GM21723 (cell line): ENCODE measurements around the gene VPS51.
A peak's percentile ranks its signal among the peaks of the same experiment; 100 is the strongest.
"Not testable (repeated sequence)": the region's sequence is repeated elsewhere in the genome, so short reads cannot be mapped to it uniquely, and the experiment has no call there.

Source experiments
- ATAC-seq: cut with Tn5 transposase; IDR thresholded peaks from one replicate; pipeline ENCODE4 v1.9.1; 2021; ENCODE audit warnings: mild to moderate bottlenecking, moderate library complexity; ENCODE audit not compliant: unreplicated experiment

Gene VPS51

DNA sequence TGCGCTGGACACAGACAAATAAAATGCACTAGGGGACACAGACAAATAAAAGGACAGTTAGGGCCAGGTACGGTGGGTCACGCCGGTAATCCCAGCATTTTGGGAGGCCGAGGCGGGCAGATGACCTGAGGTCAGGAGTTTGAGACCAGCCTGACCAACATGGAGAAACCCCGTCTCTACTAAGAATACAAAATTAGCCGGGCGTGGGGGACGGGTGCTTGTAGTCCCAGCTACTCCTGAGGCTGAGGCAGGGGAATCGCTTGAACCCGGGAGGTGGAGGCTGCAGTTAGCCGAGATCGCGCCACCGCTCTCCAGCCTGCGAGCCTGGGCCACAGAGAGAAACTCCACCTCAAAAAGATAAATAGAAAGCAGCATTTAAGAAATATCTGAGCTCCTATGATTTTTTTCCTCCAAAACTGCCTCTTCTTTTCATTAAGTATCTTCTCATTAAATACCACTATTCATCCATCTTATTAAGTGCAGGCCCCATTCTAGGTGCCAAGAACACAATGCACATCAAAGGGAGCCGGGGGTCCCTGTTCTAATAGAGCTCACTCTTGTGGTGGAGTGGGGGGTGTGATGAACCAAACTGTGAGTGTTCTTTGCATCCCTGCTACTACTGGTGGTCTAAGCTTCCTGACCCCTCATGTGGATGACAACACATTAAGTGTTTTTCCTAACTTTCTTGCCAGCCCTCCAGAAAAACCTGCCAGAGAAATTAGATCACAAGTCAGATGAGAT, 22.3 kb downstream of the VPS51 start:
- ATAC-seq: no peak

- ATAC-seq: not testable (repeated sequence)
These were observed 23.1 kb downstream of the VPS51 start for GRCh38 chr11:65118891-65119669.

- ATAC-seq: no peak
These were observed 23.6 kb downstream of the VPS51 start for GRCh38 chr11:65119670-65119995.

DNA sequence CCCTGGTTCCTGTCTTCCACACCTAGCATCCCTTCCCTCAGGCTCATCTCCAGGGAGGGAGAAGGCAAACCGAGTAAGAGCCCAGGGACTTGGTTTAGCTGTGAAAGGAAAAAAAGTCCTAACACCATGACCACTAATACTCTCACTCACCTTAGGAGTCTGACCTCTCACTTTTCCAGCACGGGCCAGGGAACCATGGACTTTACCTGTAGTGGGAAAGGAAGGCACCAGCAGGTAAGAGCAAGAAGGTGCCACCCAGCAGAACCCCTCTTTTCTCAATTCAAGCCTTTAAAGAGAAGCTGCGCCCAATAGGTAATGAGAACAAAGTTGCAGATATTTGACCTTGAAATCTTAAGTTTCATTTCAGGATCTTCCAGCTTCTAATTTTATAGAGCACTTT, 24.8 kb downstream of the VPS51 start:
- ATAC-seq: no peak

- ATAC-seq: no peak
These were observed 25.4 kb downstream of the VPS51 start for GRCh38 chr11:65121447-65121864.

DNA sequence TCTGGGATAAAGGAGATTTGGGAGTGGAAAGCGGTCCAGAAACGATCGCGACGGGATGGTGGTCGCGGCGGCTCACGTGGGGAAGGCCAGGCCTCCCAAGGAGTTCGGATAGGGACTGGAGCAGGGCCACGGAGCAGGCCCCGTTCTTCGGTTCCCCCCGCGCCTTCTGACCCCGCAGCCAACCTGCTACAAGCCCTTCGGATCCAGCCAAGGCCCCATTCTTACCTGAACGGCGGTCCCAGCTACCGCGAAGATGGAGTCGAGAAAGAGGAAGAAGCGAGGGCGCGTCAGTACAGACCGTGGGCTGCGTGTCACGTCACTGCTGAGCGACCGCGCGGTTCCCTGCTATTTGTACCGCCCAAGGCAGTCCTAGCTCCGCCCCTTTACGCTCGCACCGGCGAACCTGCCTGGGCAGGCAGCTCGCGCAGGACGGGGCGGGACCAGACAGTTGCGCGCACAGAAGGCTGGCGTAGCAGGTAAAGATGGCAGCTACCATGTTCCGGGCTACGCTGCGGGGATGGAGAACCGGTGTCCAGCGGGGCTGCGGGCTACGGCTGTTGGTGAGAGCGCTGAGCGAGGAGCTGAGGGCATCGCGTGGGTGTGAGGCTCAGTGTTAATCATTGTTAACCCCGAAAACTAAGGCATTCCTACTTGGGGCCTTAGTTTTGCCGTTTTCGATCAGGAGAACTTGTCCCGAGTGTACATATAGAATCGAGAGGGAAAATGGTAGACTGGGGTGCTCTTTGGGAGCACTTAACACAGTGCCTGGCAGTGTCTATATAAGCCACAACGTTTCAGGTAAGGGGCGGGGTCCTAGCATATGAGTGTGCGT, 26.1 kb downstream of the VPS51 start, which contains the start of the genes FAU and MRPL49:
Gene FAU, minus strand, starts transcription at position 270 of the 832 bp plus-strand sequence. CDS start 321 bp downstream, outside the sequence.
Gene MRPL49, plus strand, starts transcription at position 457 of the 832 bp plus-strand sequence. Its CDS starts 26 bp downstream, at position 483.
- ATAC-seq: peak; percentile 64

DNA sequence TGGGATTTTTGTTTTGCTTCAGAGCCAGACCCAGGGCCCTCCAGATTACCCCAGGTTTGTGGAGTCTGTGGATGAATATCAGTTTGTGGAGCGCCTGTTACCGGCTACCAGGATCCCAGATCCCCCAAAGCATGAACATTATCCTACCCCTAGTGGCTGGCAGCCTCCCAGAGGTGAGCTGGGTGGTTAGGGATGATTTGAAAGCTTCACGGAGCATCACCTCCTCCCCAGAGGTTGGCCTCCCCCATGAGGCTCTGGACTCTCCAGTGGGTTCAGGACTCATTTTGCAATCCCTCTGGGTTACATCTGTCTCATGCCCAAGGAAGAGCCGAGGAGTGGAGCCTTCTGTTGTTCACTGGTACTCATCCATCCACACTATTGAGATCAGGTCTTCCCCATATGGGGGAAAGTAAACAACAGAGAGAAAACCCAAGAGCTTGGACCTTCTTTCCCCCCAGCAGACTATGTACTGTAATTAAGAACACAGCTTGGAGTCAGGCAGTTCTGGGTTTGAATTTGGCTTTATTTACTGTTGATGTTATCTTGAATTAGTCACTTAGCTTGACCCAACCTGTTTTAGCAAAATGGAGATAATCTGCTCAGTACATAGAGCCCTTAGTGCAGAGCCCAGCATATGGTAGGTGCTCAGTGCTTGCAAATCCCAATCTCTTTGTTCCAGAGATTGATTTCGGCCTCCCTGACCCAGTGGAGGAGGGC, 28.6 kb downstream of the VPS51 start:
- ATAC-seq: no peak

GRCh38 chr11:65125197-65126056, 29.4 kb downstream of the VPS51 start:
- no peak for ATAC-seq

GRCh38 chr11:65126624-65127274, 30.7 kb downstream of the VPS51 start:
- no peak for ATAC-seq

GRCh38 chr11:65127473-65128181, 31.6 kb downstream of the VPS51 start:
- no peak for ATAC-seq

- no peak for ATAC-seq
These were observed 32.5 kb downstream of the VPS51 start for GRCh38 chr11:65128182-65129145.

DNA sequence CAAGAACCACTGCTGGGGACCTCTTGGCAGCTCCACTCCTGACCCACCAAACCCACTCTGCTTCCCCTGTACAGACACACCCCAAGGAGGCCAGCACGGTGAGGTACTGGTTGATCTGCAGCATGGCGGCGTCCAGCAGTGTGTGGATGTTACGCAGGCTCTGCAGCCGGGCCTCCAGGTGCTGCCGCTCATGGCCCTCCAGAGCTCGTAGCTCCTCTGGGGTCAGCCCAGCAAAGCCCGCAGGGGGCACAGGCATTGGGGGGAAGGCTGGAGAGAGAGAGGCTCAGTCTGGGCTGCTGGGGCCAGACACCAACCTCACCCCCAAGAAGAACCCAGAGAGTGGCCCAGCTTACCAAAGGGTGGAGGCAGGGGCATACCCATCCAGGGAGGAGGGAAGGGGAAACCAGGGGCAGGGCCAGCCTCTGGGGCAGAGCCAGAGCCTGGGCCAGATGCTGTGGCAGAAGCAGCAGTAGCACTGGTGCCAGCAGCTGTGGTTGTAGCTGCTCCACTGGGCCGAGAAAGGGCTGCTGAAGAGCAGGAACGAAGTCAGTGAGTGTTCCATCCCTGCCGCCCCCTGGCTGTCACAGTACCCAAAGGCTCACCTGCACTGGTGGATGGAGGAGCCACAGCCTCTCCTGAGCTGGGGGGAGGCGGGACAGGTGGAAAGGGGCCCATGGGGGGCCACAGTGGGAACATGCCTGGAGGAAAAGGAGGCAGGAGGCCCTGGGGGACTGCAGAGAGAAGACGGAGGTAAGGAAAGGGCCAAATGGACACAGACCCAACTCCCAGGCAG, 33.8 kb downstream of the VPS51 start:
- ATAC-seq: no peak

DNA sequence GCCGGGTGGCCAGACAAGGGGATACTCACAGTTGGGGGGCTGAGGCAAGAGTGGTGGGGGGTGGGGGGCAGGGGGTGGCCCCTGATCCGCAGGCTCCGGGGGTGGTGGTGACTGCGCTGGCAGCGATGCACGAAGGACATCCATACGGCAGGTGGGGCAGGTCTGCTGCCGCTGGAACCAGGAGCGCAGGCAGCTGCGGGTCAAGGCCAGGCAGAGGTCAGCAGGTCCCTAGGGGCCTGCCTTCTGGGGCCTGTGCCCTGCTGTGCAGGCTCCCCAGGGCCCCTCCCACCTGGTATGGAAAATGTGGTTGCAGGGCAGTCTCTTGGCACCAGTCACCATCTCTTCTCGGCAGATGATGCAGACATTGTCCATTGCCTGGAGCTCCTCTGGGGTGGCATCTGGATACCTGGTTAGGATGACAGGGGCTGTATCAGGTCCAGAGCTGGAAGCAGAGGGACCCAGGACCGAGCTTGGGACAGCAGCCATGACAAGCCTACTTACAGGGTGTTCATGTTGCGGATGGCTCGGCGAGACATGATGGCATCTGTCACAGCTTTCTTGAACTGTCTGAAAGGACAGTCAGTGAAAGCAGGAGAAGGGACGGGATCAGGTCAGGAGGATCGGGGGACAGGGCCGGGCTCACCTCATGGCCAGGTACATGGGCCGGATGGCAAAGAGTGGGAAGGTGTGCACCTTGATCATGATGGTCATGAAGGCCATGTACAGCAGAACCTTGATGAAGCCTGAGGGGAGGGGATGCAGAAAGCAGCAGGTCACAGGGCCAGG, 34.8 kb downstream of the VPS51 start:
- ATAC-seq: no peak

GRCh38 chr11:65131417-65131776, 35.4 kb downstream of the VPS51 start:
- no peak for ATAC-seq

DNA sequence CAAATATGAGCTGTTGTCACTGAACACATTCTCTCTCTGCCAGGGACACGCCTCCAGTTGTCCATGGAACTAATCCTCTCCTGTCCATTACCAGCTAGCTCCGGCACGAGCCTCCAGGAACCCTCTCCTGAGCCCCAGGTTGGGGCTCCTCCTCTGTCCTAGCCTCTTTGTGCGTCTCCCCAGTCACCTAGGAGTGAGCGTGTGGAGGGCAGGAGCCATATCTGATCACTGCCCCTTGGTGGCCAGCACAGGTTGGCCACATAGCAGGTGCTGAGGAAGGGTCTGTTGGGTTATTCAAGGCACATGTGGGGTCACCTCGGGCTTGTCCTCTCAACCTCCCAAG, 35.9 kb downstream of the VPS51 start:
- no peak for ATAC-seq
